Fibroblast of villous mesenchyme (primary cell): ENCODE data around the gene ITGA8. TPM values are rescaled to one million over a fixed set of nuclear protein-coding genes. Genes with fewer than 3 reads are reported as not detected.

Source experiments
- DNase-seq: peaks from one replicate; pipeline ENCODE4 v3.0.0-alpha.2; 2010; ENCODE audit warnings: low read depth
- H3K4me3 ChIP-seq: 2 replicates; pipeline ENCODE4 v1.5.1; 2011; ENCODE audit warnings: low read depth, mild to moderate bottlenecking, low read length
- CTCF ChIP-seq: IDR thresholded peaks from 2 replicates; pipeline ENCODE4 v1.5.1; 2012; ENCODE audit warnings: low read depth, mild to moderate bottlenecking, low read length; ENCODE audit not compliant: insufficient read depth
- total RNA-seq: library from RNA; depleted of rRNA; stranded (reverse); fragments of >200 nt; gene quantifications from 2 replicates; pipeline ENCODE4 v1.2.3, GENCODE V29; 2012

ITGA8 gene
- total RNA-seq, 1 donor: 1.3 TPM

- no peak for DNase-seq
- TF ChIP-seq CTCF: no peak
- H3K4me3 ChIP-seq: no peak overlapping the region
These were observed 4.1 kb upstream of the ITGA8 start for GRCh38 chr10:15723803-15724202.

- no peak for DNase-seq
- no peak overlapping the region for H3K4me3 ChIP-seq
- TF ChIP-seq CTCF: no peak
These were observed 1.0 kb upstream of the ITGA8 start for GRCh38 chr10:15720635-15721287.

- TF ChIP-seq CTCF: no peak
- no peak overlapping the region for H3K4me3 ChIP-seq
- peak; percentile 11 for DNase-seq
These were observed 448 bp downstream of the ITGA8 start for GRCh38 chr10:15719049-15719898.

- no peak for DNase-seq
- no peak for TF ChIP-seq CTCF
- H3K4me3 ChIP-seq: no peak overlapping the region
These were observed 1.1 kb downstream of the ITGA8 start for GRCh38 chr10:15718694-15719048.

- no peak overlapping the region for H3K4me3 ChIP-seq
- TF ChIP-seq CTCF: peak; percentile 68
- DNase-seq: peak; percentile 19
These were observed 4.0 kb downstream of the ITGA8 start for GRCh38 chr10:15715619-15716227.

- H3K4me3 ChIP-seq: no peak overlapping the region
- TF ChIP-seq CTCF: no peak
- no peak for DNase-seq
These were observed 4.9 kb downstream of the ITGA8 start for GRCh38 chr10:15714847-15715246.
